K562 (cell line): ENCODE measurements around the gene NCOA4. TPM values are rescaled to one million over a fixed set of nuclear protein-coding genes. Genes with fewer than 3 reads are reported as not detected.

Source experiments
- ATAC-seq: fragments of 200-7000 bp; cut with Tn5 transposase; 3 replicates; pipeline ENCODE4 v1.9.1; 2020; ENCODE audit warnings: moderate library complexity
- BruUV-seq: library from RNA; stranded (reverse); fragments of 400-500 nt; replicated peaks from 2 replicates; lab custom pipeline; 2021; lab: Mats Ljungman, UMichigan
- CTCF ChIA-PET: fragments of 300-600 bp; formaldehyde crosslinking; extraction: SDS; loops from one replicate; lab custom pipeline; 2021; ENCODE audit warnings: low intra/inter-chr PET ratio; lab: Yijun Ruan, JAX
- POLR2A ChIA-PET: fragments of 300-600, 350-650 bp; sonication (Branson Sonifier 250); formaldehyde crosslinking; extraction: SDS; loops from one replicate; lab custom pipeline; 2021; ENCODE audit warnings: antibody characterized with exemption, inconsistent platforms; lab: Yijun Ruan, JAX
- DNase-seq, 4 experiments: peaks; one replicate each; pipeline versions ENCODE4 v3.0.0 to v3.0.0-alpha.2; 2011 to 2018; ENCODE audit warnings: low spot score in 3 of 4, mixed read lengths in 3 of 4; ENCODE audit errors: extremely low read depth in 1 of 4
- FAIRE-seq: peaks from 2 replicates; lab custom pipeline; 2011; peaks lifted over from hg19 to GRCh38; lab: Jason Lieb, UNC
- H2AFZ ChIP-seq: 2 replicates; pipeline ENCODE4 v1.6.0; 2011; ENCODE audit warnings: low read depth, low read length, control low read depth, inconsistent platforms
- H3K27ac ChIP-seq: fragments of 200-600 bp; 3 replicates; pipeline ENCODE4 v1.8.0; 2011; ENCODE audit warnings: low read depth, mild to moderate bottlenecking, control low read depth, inconsistent platforms, low read length, moderate library complexity, mixed read lengths; ENCODE audit errors: extremely low read depth
- H3K27me3 ChIP-seq, 2 experiments: fragments of 300-600 bp in 1 of 2; 2 replicates in 1 of 2; 3 replicates in 1 of 2; pipeline versions ENCODE4 v1.6.0 to v1.8.0; 2011; ENCODE audit warnings: inconsistent platforms in 2 of 2, low read length in 2 of 2, mild to moderate bottlenecking in 1 of 2, mixed read lengths in 1 of 2, moderate library complexity in 1 of 2; ENCODE audit not compliant: control insufficient read depth in 2 of 2, insufficient read depth in 2 of 2
- H3K36me3 ChIP-seq: fragments of 300-600 bp; 3 replicates; pipeline ENCODE4 v1.8.0; 2011; ENCODE audit warnings: mild to moderate bottlenecking, low read length, inconsistent platforms; ENCODE audit not compliant: control insufficient read depth, insufficient read depth
- H3K4me1 ChIP-seq, 2 experiments: fragments of 200-600 bp in 1 of 2; replicated peaks in 1 of 2; 2 replicates in 1 of 2; 3 replicates in 1 of 2; pipeline versions ENCODE4 v1.5.1 to v1.8.0; 2011; ENCODE audit warnings: inconsistent platforms in 2 of 2, low read length in 2 of 2, mild to moderate bottlenecking in 1 of 2, mixed read lengths in 1 of 2, moderate library complexity in 1 of 2; ENCODE audit not compliant: control insufficient read depth in 2 of 2, insufficient read depth in 2 of 2
- H3K4me2 ChIP-seq: 2 replicates; pipeline ENCODE4 v1.6.1; 2011; ENCODE audit warnings: low read length, control low read depth, inconsistent platforms, mixed read lengths; ENCODE audit not compliant: insufficient read depth
- H3K4me3 ChIP-seq: fragments of 200-600 bp; sonication (generic), shearing (Covaris generic); 2 replicates; pipeline ENCODE4 v1.5.1; 2016; ENCODE audit warnings: control low read depth, inconsistent platforms
- H3K79me2 ChIP-seq: fragments of 200-600 bp; 3 replicates; pipeline ENCODE4 v1.8.0; 2011; ENCODE audit warnings: low read length, inconsistent platforms; ENCODE audit not compliant: control insufficient read depth, insufficient read depth
- H3K9ac ChIP-seq, 2 experiments: 2 replicates each; pipeline versions ENCODE4 v1.6.0 to v1.6.1; 2011; ENCODE audit warnings: low read depth in 2 of 2, low read length in 2 of 2, control low read depth in 1 of 2, inconsistent platforms in 1 of 2, mild to moderate bottlenecking in 1 of 2, mixed read lengths in 1 of 2; ENCODE audit not compliant: insufficient read depth in 1 of 2
- H3K9me1 ChIP-seq: one replicate; pipeline ENCODE4 v1.6.0; 2011; ENCODE audit warnings: inconsistent platforms, mild to moderate bottlenecking, low read length, moderate library complexity; ENCODE audit not compliant: control insufficient read depth, insufficient read depth
- H3K9me3 ChIP-seq: replicated peaks from 2 replicates; pipeline ENCODE4 v1.5.1; 2011; ENCODE audit warnings: low read depth, low read length, inconsistent platforms; ENCODE audit not compliant: control insufficient read depth, insufficient read depth
- H4K20me1 ChIP-seq: replicated peaks from 2 replicates; pipeline ENCODE4 v1.6.1; 2011; ENCODE audit warnings: low read length, inconsistent platforms, mixed read lengths; ENCODE audit not compliant: control insufficient read depth, insufficient read depth
- BMI1 ChIP-seq: fragments of 150-350 bp; IDR thresholded peaks from 2 replicates; pipeline ENCODE4 v1.6.1; 2014; ENCODE audit warnings: low read length
- CBX3 ChIP-seq, 2 experiments: IDR thresholded peaks; 1 replicate in 1 of 2; 2 replicates in 1 of 2; pipeline ENCODE4 v1.6.1; 2012; ENCODE audit warnings: inconsistent platforms in 2 of 2, low read length in 2 of 2, borderline replicate concordance in 1 of 2, control low read depth in 1 of 2
- E2F8 ChIP-seq: fragments of 450-650 bp; IDR thresholded peaks from 2 replicates; pipeline ENCODE4 v1.7.1; 2018; ENCODE audit warnings: mild to moderate bottlenecking, low read depth; ENCODE audit not compliant: partially characterized antibody
- ETS1 ChIP-seq: conservative IDR thresholded peaks from 2 replicates; pipeline ENCODE4 v1.6.1; 2011; ENCODE audit warnings: low read depth, mild to moderate bottlenecking, low read length; ENCODE audit not compliant: control insufficient read depth
- EZH2 ChIP-seq: IDR thresholded peaks from 2 replicates; pipeline ENCODE4 v1.6.1; 2012; ENCODE audit warnings: low read depth, mild to moderate bottlenecking, inconsistent platforms, low read length, borderline replicate concordance
- HEY1 ChIP-seq: fragments of 250-450 bp; sonication (Bioruptor Pico); IDR thresholded peaks from 2 replicates; pipeline ENCODE4 v1.5.0; 2020; ENCODE audit warnings: mild to moderate bottlenecking, moderate library complexity, borderline replicate concordance
- KLF16 ChIP-seq: IDR thresholded peaks from 2 replicates; pipeline ENCODE4 v1.6.1; 2016; ENCODE audit warnings: antibody characterized with exemption
- MIER1 ChIP-seq: fragments of 450-650 bp; IDR thresholded peaks from 2 replicates; pipeline ENCODE4 v1.6.1; 2016; ENCODE audit warnings: antibody characterized with exemption, mild to moderate bottlenecking, low read depth
- PHF20 ChIP-seq: fragments of 450-650 bp; IDR thresholded peaks from 2 replicates; pipeline ENCODE4 v1.6.1; 2018; ENCODE audit not compliant: partially characterized antibody
- PKNOX1 ChIP-seq: fragments of 450-650 bp; IDR thresholded peaks from 2 replicates; pipeline ENCODE4 v1.6.1; 2016
- ZKSCAN1 ChIP-seq: fragments of 150-350 bp; IDR thresholded peaks from 2 replicates; pipeline ENCODE4 v1.6.1; 2016; ENCODE audit warnings: low read depth, low read length
- WGBS: fragments of 100-300 bp; shearing (Covaris generic); methylation state at CpG from one replicate; pipeline ENCODE4 v1.1.6; 2016; ENCODE audit warnings: low coverage, mixed read lengths; ENCODE audit not compliant: insufficient coverage; ENCODE audit errors: missing lambda C conversion rate; 5-methylcytosine and 5-hydroxymethylcytosine counted together
- in situ Hi-C: fragments of 300-500 bp; cut with MboI; formaldehyde crosslinking; loops from 4 replicates; pipeline ENCODE4 v1.15.0; 2018; ENCODE audit warnings: inconsistent platforms, mixed read lengths
- intact Hi-C: fragments of 100-400 bp; cut with micrococcal nuclease; formaldehyde crosslinking; loops from 2 replicates; pipeline ENCODE4 v1.14.2; 2022
- polyA plus RNA-seq, 8 experiments: library from polyadenylated mRNA; depleted of rRNA in 4 of 8; stranded (reverse) in 5 of 8; unstranded in 3 of 8; fragments of >200 nt; fragmentation: Nextera tagmentation in 2 of 8; fragmentation: Illumina TruSeq in 1 of 8; extraction: Ambion mirVana in 2 of 8; extraction: Trizol in 1 of 8; gene quantifications; 2 replicates each; pipeline versions ENCODE4 v1.2.1 to v1.2.3, GENCODE V29; 2011 to 2014; ENCODE audit warnings: inconsistent platforms in 1 of 8, missing spikeins in 1 of 8
- total RNA-seq, 7 experiments: library from RNA; depleted of rRNA in 6 of 7; stranded (reverse); fragments of >200 nt in 6 of 7; fragmentation: Illumina TruSeq in 2 of 7; extraction: Trizol in 2 of 7; gene quantifications; 2 replicates each; pipeline versions ENCODE4 v1.2.1 to v1.2.3, GENCODE V29; 2011 to 2021; ENCODE audit warnings: low replicate concordance in 1 of 7
- TF ChIP-seq, protein P1 (sequence below): sonication (generic); formaldehyde crosslinking; IDR thresholded peaks from 2 replicates; pipeline ENCODE4 v1.8.1; 2023; ENCODE audit warnings: mild to moderate bottlenecking, missing genetic modification reagents
- TF ChIP-seq, protein P2 (sequence below): fragments of 250-450 bp; sonication (Bioruptor Pico); IDR thresholded peaks from 2 replicates; pipeline ENCODE4 v1.4.0; 2020; ENCODE audit warnings: mild to moderate bottlenecking, moderate library complexity

The NCOA4 gene
- total and polyA plus RNA-seq, 9 of the 15 experiments (the other 6 are each of a cell fraction or from before 2014, with no cell fraction given), result 89.8 to 283 (median 181) TPM

GRCh38 chr10:46020344-46020657, 10.1 kb downstream of the NCOA4 start:
- Histone ChIP-seq H3K36me3 (peaks cover 58% of the 10 kb centered on the region), H3K4me3 (peak overlapping the region; percentile 1; the same call in 1 of the 2 replicates), H4K20me1 (peaks cover 19% of the 10 kb centered on the region), H3K9me3 (no peaks in the 10 kb centered on the region), H3K4me1 (peaks cover 32 to 62% of the 10 kb centered on the region in 2 experiments), H2AFZ (no peak overlapping the region), H3K27ac (peak overlapping the region; percentile 39), H3K4me2 (peak overlapping the region; percentile 87), H3K27me3 (no peaks in the 10 kb centered on the region), H3K9ac (peak overlapping the region in 1 of 2 experiments; percentile 25; a peak in 3 of 4 replicates), H3K79me2 (peaks cover 100% of the 10 kb centered on the region), H3K9me1 (no peaks in the 10 kb centered on the region)
- ATAC-seq (peak; percentile 21), DNase-seq (peak in 2 of 4 experiments; percentile 62 to 78), FAIRE-seq (no peak)
- in situ Hi-C loops (no loop called here), intact Hi-C loops (loop anchor here (5.0 kb wide), 3 partner anchors 208 to 1013 kb away; no protein-coding TSS in a partner anchor)
- 1% methylated on average over 3 of the region's 3 CpGs for WGBS
- POLR2A ChIA-PET, result interaction anchor here (1.9 to 11.8 kb wide), 3 partner anchors 9 to 19 kb away, joined by 14 to 136 read pairs (median 37); no protein-coding TSS in a partner anchor
- CTCF ChIA-PET, result no interaction called here
- BruUV-seq, result no TSS peak
- TF ChIP-seq BMI1, result no peak
- TF ChIP-seq EZH2, result no peak
- TF ChIP-seq, protein P1, sequence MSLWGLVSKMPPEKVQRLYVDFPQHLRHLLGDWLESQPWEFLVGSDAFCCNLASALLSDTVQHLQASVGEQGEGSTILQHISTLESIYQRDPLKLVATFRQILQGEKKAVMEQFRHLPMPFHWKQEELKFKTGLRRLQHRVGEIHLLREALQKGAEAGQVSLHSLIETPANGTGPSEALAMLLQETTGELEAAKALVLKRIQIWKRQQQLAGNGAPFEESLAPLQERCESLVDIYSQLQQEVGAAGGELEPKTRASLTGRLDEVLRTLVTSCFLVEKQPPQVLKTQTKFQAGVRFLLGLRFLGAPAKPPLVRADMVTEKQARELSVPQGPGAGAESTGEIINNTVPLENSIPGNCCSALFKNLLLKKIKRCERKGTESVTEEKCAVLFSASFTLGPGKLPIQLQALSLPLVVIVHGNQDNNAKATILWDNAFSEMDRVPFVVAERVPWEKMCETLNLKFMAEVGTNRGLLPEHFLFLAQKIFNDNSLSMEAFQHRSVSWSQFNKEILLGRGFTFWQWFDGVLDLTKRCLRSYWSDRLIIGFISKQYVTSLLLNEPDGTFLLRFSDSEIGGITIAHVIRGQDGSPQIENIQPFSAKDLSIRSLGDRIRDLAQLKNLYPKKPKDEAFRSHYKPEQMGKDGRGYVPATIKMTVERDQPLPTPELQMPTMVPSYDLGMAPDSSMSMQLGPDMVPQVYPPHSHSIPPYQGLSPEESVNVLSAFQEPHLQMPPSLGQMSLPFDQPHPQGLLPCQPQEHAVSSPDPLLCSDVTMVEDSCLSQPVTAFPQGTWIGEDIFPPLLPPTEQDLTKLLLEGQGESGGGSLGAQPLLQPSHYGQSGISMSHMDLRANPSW, result no peak
- peak; percentile 24; the same call in 1 of the 2 replicates for TF ChIP-seq KLF16
- no peak for TF ChIP-seq HEY1
- no peak for TF ChIP-seq E2F8
- no peak for TF ChIP-seq ZKSCAN1
- TF ChIP-seq ETS1, result no peak
- TF ChIP-seq, protein P2, sequence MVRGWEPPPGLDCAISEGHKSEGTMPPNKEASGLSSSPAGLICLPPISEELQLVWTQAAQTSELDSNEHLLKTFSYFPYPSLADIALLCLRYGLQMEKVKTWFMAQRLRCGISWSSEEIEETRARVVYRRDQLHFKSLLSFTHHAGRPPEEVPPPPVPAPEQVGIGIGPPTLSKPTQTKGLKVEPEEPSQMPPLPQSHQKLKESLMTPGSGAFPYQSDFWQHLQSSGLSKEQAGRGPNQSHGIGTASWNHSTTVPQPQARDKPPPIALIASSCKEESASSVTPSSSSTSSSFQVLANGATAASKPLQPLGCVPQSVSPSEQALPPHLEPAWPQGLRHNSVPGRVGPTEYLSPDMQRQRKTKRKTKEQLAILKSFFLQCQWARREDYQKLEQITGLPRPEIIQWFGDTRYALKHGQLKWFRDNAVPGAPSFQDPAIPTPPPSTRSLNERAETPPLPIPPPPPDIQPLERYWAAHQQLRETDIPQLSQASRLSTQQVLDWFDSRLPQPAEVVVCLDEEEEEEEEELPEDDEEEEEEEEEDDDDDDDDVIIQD (CRISPR knock-in tag), result no peak
- no peak for TF ChIP-seq MIER1
- no peak for TF ChIP-seq PHF20
- no peak for TF ChIP-seq CBX3 (IDR thresholded peaks at IDR 0.05; ENCODE audit: borderline replicate concordance in 1 of 2, low read length in 2 of 2)
- peak; percentile 88 for TF ChIP-seq PKNOX1
